Measurements from ENCODE around the gene ODF2.
"Not testable (repeated sequence)": the region's sequence is repeated elsewhere in the genome, so short reads cannot be mapped to it uniquely, and the experiment has no call there.

Gene ODF2

GRCh38 chr9:128485414-128485855, 29.6 kb downstream of the ODF2 start:
- DNase-seq, result no peak

- no peak for DNase-seq
These were observed 30.4 kb downstream of the ODF2 start for GRCh38 chr9:128486201-128486600.

DNA sequence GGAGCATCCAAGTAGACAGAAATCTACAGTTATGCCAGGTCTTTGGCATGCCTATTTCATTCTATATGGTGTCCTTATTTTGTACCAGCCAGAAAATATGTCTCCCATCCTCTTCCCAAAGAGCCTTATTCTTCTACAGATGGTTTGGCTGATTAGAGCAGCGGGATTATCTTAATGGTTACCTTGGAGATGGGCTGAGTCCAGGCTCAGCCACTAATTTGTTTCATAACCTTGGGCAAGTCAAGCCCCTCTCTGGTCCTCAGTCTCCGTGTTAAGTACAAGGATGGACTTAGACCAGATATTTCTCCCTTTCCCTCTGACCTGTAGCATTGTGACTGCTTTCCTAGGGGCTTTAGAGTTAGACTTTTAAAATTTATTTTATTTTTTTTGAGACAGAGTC, 37.6 kb downstream of the ODF2 start:
- DNase-seq, result no peak

DNA sequence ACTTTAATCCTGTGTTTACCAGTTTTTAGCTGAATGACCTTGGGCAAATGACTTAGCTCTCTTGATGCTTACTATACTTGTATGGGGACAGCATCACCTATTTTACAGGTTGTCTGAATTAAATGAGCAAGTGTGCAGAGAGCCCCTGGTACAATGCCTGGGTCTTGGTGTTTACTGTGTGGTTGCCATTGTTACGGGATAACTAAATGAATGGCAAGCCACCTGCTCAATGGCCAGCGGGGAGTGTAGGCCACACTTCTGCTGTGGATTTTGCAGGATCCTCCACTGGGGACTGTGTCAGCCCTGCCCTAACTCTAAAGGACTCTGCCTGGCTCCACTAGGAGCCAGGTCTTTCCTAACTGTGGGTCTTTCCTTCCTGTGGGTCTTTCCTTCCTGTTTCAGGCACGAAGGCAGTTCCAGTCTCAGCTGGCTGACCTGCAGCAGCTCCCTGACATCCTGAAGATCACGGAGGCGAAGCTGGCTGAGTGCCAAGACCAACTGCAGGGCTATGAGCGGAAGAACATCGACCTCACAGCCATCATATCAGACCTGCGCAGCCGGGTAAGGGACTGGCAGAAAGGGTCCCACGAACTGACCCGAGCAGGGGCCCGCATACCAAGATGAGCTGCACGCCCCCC, 38.4 kb downstream of the ODF2 start:
- DNase-seq, result no peak

DNA sequence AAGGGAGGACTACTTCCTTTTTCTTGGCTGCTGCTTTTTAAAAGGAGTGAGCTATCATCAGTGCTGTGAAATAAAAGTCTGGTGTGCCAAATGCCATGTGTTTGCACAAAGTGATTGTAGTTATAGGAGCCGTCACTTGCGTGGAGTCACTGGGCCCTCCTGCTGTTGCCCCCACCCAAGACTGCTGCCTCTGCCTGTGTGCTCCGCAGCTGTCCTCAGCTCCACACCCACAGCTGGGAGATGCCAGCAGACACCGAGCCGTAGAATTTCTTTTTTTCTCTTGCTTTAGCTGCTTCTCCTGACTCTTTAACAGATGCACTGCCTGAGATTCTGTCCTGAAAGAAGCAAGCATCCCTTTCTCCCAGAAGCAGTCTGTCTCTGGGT, 38.9 kb downstream of the ODF2 start:
- DNase-seq, result no peak

- no peak for DNase-seq
These were observed 39.5 kb downstream of the ODF2 start for GRCh38 chr9:128495296-128495695.

GRCh38 chr9:128495804-128496417, 40.1 kb downstream of the ODF2 start:
- DNase-seq, result no peak

DNA sequence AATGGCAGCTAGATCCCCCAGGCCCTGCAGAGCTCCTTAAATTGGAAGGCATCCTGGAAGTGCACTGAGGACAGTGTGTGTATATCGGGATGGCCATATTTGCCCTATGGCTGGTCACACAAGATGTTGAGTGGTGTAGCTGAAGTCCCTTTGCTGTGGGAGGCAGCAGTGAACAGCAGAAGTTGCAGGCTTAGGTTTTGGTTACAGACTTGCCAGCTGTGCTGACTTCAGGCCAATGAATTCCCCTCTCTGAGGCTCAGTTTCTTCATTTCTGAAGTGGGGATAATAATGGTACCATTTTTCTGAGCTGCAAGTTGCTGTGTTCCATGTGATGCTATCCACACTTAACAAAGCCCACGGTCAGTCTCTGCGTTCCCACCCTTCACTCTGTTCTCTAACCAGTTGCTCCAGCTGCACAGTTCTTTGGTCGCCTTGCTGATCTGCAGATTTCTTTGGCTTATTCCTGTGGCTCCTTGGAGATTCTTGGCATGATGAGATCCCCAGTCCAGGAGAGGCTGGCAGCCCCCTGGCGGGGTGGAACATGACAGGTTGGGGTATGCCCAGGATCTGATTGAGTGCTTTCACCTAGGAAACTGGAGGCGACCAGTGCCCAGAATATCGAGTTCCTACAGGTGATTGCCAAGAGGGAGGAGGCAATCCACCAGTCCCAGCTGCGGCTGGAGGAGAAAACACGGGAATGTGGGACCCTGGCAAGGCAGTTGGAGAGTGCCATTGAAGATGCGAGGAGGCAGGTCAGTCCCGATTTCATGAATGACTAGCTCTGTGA, 42.2 kb downstream of the ODF2 start:
- no peak for DNase-seq

GRCh38 chr9:128498911-128499310, 43.1 kb downstream of the ODF2 start:
- DNase-seq, result no peak

- DNase-seq, result no peak
These were observed 44.1 kb downstream of the ODF2 start for GRCh38 chr9:128499920-128500319.

GRCh38 chr9:128503415-128503825, 47.6 kb downstream of the ODF2 start:
- not testable (repeated sequence) for DNase-seq

GRCh38 chr9:128503870-128504269, 48.1 kb downstream of the ODF2 start:
- DNase-seq, result no peak

GRCh38 chr9:128504485-128505413, 48.9 kb downstream of the ODF2 start, which contains the start of gene GLE1:
Gene GLE1, plus strand, starts transcription at chr9:128504719. Its CDS starts 87 bp downstream, at chr9:128504806.
- DNase-seq, result peak; percentile 97

GRCh38 chr9:128505414-128505765, 49.6 kb downstream of the ODF2 start:
- no peak for DNase-seq

DNA sequence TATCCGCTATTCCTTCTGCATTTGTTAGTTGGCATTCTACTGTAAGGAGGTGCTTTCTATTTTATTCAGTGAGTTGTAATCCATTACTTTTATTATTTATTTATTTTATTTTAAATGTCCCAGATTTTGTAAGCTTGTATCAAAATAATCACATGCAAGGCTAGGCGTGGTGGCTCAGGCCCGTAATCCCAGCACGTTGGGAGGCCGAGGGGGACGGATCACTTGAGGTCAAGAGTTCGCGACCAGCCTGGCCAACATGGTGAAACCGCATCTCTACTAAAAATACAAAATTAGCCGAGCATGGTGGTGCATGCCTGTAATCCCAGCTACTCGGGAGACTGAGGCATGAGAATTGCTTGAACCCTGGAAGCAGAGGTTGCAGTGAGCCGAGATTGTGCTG, 50.1 kb downstream of the ODF2 start:
- DNase-seq, result not testable (repeated sequence)

- DNase-seq, result no peak
These were observed 57.0 kb downstream of the ODF2 start for GRCh38 chr9:128512820-128513219.

DNA sequence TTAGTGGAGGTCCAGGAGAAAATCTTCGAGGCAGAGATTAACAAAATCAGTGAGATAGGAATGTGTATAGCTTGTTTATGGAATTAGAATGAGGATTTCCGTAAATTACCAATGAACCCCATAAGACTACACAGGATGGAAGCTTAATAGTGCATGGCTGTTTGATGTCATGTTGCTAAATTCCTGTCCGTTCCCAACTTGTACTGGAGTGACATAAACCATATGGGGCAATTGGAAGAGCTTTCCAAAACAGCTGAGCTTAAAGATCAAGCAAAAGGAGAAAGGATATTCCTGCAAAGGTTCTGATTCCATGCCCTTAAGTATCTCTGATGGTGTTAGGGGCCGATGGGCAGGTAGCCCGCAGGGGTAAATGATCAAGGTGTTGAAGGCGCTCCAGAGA, 66.2 kb downstream of the ODF2 start:
- no peak for DNase-seq

DNA sequence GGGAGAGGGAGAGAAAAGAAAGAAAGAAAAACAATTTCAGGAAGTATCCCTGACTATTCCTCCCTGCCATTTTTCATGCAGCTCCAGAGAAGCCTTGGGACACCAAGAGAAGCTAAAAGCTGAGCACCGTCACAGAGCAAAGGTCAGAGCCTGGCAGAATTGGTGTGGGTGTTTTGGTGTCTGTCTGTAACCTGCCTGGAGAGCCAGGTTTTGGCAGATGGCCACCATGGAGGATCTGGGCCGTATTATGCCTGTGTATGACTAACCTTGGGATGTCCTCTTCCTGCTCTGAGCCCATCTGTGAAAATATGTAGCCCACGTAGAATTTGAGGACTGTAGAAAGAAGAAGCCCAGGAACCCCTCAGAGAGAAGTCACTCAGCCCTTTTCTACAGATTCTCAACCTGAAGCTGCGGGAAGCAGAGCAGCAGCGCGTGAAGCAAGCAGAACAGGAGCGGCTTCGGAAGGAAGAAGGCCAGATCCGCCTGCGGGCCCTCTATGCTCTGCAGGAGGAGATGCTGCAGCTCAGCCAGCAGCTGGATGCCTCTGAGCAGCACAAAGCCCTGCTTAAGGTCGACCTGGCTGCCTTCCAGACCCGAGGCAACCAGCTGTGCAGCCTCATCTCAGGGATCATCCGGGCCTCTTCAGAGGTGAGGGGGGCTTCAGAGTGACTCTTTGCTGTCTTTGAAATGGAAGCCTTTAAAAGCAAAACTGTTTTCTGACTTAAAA, 67.6 kb downstream of the ODF2 start:
- no peak for DNase-seq

- DNase-seq, result no peak
These were observed 70.9 kb downstream of the ODF2 start for GRCh38 chr9:128526720-128527119.

GRCh38 chr9:128528445-128529160, 72.8 kb downstream of the ODF2 start:
- no peak for DNase-seq

DNA sequence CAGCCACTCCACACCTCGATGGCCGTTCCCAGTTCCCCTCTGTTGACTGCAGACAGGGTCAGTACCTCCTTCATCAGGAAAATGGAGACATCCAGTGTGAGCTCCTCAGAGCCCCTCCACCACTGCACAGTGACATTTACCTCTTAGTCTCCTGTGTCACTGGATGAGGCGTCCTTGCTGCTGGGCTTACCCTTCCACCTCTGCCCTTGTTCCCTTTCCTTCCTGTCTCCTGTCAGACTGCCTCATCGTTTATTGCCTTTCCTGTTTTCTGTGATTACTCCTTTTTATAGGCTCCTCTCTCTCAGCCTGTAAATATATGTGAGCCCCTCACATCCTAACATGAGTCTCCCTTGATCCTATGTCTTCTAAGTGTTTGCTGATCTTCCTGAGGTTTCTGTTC, 73.4 kb downstream of the ODF2 start:
- DNase-seq, result no peak

DNA sequence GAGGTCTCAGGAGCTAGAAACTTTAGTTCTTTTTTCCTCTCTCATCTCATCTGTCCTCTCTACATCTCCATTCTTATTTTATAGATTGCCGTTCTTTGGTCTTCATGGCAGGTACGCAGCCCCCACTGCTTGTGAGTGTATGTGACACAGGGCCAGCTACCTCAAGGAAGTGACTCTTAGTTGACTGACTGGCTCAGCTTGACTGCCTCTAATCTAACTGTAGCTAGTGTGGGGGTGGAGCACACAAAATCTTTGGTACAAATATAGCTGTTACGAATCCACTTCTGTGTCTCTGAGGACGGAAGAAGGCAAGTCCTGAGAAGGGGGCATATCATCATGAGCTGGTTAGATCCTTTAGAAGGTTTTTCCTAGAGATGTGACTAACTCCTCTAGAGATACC, 76.8 kb downstream of the ODF2 start:
- DNase-seq, result no peak
